Liver (tissue), 9 donors: Measurements from ENCODE around the gene EIF4G2. TPM values are rescaled to one million over a fixed set of nuclear protein-coding genes. Genes with fewer than 3 reads are reported as not detected.

ENCODE experiments used
- DNase-seq: peaks from one replicate; pipeline ENCODE4 v3.0.0-alpha.2; 2017; ENCODE audit warnings: low spot score
- H3K27ac ChIP-seq, 2 donors: one replicate each; pipeline ENCODE4 v1.7.0; 2013; ENCODE audit warnings: inconsistent platforms in 2 of 2, low read length in 2 of 2, control low read depth in 1 of 2, low read depth in 1 of 2, mild to moderate bottlenecking in 1 of 2
- H3K27me3 ChIP-seq, 4 donors: one replicate each; pipeline versions ENCODE4 v1.6.1 to v1.7.0; 2013; ENCODE audit warnings: low read length in 3 of 4, inconsistent platforms in 1 of 4, mild to moderate bottlenecking in 1 of 4, moderate library complexity in 1 of 4; ENCODE audit not compliant: control insufficient read depth in 4 of 4, insufficient read depth in 4 of 4
- H3K36me3 ChIP-seq, 4 donors: one replicate each; pipeline versions ENCODE4 v1.6.1 to v1.7.0; 2013; ENCODE audit warnings: low read length in 3 of 4, mild to moderate bottlenecking in 3 of 4, low read depth in 1 of 4, moderate library complexity in 1 of 4; ENCODE audit not compliant: control insufficient read depth in 4 of 4, insufficient read depth in 3 of 4
- H3K4me1 ChIP-seq, 4 donors: one replicate each; pipeline versions ENCODE4 v1.6.1 to v1.7.0; 2013; ENCODE audit warnings: low read length in 3 of 4, mild to moderate bottlenecking in 3 of 4, moderate library complexity in 1 of 4; ENCODE audit not compliant: control insufficient read depth in 4 of 4, insufficient read depth in 4 of 4
- H3K4me3 ChIP-seq, 3 donors: one replicate each; pipeline versions ENCODE4 v1.6.1 to v1.7.0; 2013; ENCODE audit warnings: low read length in 3 of 3, control low read depth in 1 of 3, low read depth in 1 of 3, mild to moderate bottlenecking in 1 of 3
- H3K9ac ChIP-seq, 2 donors: one replicate each; pipeline ENCODE4 v1.7.0; 2013; ENCODE audit warnings: low read length in 2 of 2, mild to moderate bottlenecking in 2 of 2, moderate library complexity in 2 of 2, control low read depth in 1 of 2, low read depth in 1 of 2
- H3K9me3 ChIP-seq, 4 donors: one replicate each; pipeline versions ENCODE4 v1.6.1 to v1.7.0; 2013; ENCODE audit warnings: low read length in 3 of 4; ENCODE audit not compliant: control insufficient read depth in 4 of 4
- EGR1 ChIP-seq, 2 donors: IDR thresholded peaks; 2 replicates each; pipeline ENCODE4 v1.6.1; 2016 to 2018; ENCODE audit warnings: antibody characterized with exemption in 2 of 2, low read depth in 2 of 2
- FOXA1 ChIP-seq: IDR thresholded peaks from 2 replicates; pipeline ENCODE4 v1.6.1; 2016; ENCODE audit warnings: antibody characterized with exemption
- FOXA2 ChIP-seq: IDR thresholded peaks from 2 replicates; pipeline ENCODE4 v1.6.1; 2016; ENCODE audit warnings: antibody characterized with exemption
- GABPA ChIP-seq, 2 donors: IDR thresholded peaks in 1 of 2; conservative IDR thresholded peaks in 1 of 2; 2 replicates each; pipeline ENCODE4 v1.6.1; 2016; ENCODE audit warnings: antibody characterized with exemption in 2 of 2, mild to moderate bottlenecking in 1 of 2, moderate library complexity in 1 of 2
- HNF4A ChIP-seq, 2 donors: conservative IDR thresholded peaks; 2 replicates each; pipeline ENCODE4 v1.6.1; 2016; ENCODE audit warnings: antibody characterized with exemption in 2 of 2, mild to moderate bottlenecking in 2 of 2
- HNF4G ChIP-seq: IDR thresholded peaks from 2 replicates; pipeline ENCODE4 v1.6.1; 2016; ENCODE audit warnings: antibody characterized with exemption
- JUND ChIP-seq, 2 donors: IDR thresholded peaks; 2 replicates each; pipeline ENCODE4 v1.6.1; 2016; ENCODE audit warnings: antibody characterized with exemption in 2 of 2
- NR2F2 ChIP-seq: IDR thresholded peaks from 2 replicates; pipeline ENCODE4 v1.6.1; 2016; ENCODE audit warnings: antibody characterized with exemption
- RAD21 ChIP-seq, 2 donors: IDR thresholded peaks; 2 replicates each; pipeline ENCODE4 v1.6.1; 2016; ENCODE audit warnings: antibody characterized with exemption in 2 of 2, mild to moderate bottlenecking in 2 of 2
- RXRA ChIP-seq, 2 donors: IDR thresholded peaks; 2 replicates each; pipeline ENCODE4 v1.6.1; 2017 to 2018; ENCODE audit warnings: antibody characterized with exemption in 2 of 2, mild to moderate bottlenecking in 1 of 2
- SP1 ChIP-seq: IDR thresholded peaks from 2 replicates; pipeline ENCODE4 v1.6.1; 2018; ENCODE audit warnings: antibody characterized with exemption, mild to moderate bottlenecking
- TAF1 ChIP-seq: conservative IDR thresholded peaks from 2 replicates; pipeline ENCODE4 v1.6.1; 2016; ENCODE audit warnings: antibody characterized with exemption, mild to moderate bottlenecking
- YY1 ChIP-seq: IDR thresholded peaks from 2 replicates; pipeline ENCODE4 v1.6.1; 2016; ENCODE audit warnings: antibody characterized with exemption, mild to moderate bottlenecking
- WGBS: extraction: QIAGEN DNeasy Blood & Tissue Kit; methylation state at CpG from one replicate; pipeline ENCODE4 v1.1.7; 2013; 5-methylcytosine and 5-hydroxymethylcytosine counted together
- polyA plus RNA-seq, 2 donors: library from polyadenylated mRNA; stranded (reverse) in 1 of 2; unstranded in 1 of 2; fragments of 200-250 nt in 1 of 2; fragments of >200 nt in 1 of 2; fragmentation: Nextera tagmentation in 1 of 2; extraction: Ambion mirVana in 1 of 2; gene quantifications; one replicate each; pipeline versions ENCODE4 v1.2.1 to v1.2.3, GENCODE V29; 2013 to 2015
- total RNA-seq, 2 donors: library from RNA; depleted of rRNA; stranded (reverse); fragments of >200 nt; gene quantifications; one replicate each; pipeline ENCODE4 v1.2.3, GENCODE V29; 2014
- TF ChIP-seq, protein P1 (sequence below): IDR thresholded peaks from 2 replicates; pipeline ENCODE4 v1.6.1; 2016; ENCODE audit warnings: antibody characterized with exemption
- TF ChIP-seq, protein P2 (sequence below): IDR thresholded peaks from 2 replicates; pipeline ENCODE4 v1.6.1; 2016; ENCODE audit warnings: antibody characterized with exemption
- TF ChIP-seq, protein P3 (sequence below): IDR thresholded peaks from 2 replicates; pipeline ENCODE4 v1.6.1; 2016; ENCODE audit warnings: antibody characterized with exemption, mild to moderate bottlenecking
- TF ChIP-seq, protein P4 (sequence below): IDR thresholded peaks from 2 replicates; pipeline ENCODE4 v1.6.1; 2016; ENCODE audit warnings: antibody characterized with exemption
- TF ChIP-seq, protein P5 (sequence below): fragments of 150-350 bp; IDR thresholded peaks from 2 replicates; pipeline ENCODE4 v1.5.1; 2017; ENCODE audit warnings: improper control_type of control experiment, low read depth, low read length; ENCODE audit not compliant: missing input control
- donor health status: healthy.
- donor health status: healthy.
- donor health status: healthy.
- donor health status: healthy.
- donor health status: healthy.

The EIF4G2 gene
- total and polyA plus RNA-seq, 4 donors: 126 to 268 (median 209) TPM

DNA sequence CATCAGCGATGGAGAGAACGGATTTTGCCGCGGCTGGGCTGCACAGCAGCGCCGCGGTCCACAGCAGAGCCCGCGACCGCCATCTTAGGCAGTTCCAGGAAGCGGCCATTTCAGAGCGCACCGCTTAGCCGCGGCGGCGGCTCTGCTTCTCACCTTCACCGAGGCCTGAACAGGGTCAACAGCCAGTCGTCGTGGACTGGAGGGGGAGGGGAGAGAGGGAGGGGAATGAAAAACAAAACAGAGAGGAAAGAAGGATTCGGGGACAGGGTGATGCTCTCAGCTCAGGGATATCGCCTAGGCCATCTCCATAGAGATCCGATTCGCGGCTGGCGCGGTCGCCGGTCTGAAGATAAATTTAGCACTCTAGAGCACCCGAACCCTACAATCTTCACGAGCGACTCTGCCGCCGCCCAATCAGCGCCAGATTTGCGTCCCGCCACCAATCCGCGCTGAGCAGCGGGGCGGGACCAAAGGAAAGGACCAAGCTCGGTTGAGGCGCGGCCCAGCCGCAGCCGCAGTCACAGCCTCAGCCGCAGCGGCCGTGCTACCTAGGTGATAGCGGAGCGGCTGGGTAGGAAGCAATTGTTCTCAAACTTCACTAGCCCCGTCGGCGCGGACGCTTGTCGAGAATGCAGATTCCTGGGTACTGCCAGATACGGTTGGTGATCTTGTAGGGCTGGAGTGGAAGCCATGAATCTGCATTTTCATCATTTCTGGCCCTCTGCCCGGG lies 49.1 kb upstream of the EIF4G2 start, which contains the start of gene ZBED5:
TSS of gene ZBED5 (minus strand) at position 345 of the 730 bp plus-strand sequence. CDS start 3,108 bp downstream, outside the sequence.
- TF ChIP-seq, protein P1, sequence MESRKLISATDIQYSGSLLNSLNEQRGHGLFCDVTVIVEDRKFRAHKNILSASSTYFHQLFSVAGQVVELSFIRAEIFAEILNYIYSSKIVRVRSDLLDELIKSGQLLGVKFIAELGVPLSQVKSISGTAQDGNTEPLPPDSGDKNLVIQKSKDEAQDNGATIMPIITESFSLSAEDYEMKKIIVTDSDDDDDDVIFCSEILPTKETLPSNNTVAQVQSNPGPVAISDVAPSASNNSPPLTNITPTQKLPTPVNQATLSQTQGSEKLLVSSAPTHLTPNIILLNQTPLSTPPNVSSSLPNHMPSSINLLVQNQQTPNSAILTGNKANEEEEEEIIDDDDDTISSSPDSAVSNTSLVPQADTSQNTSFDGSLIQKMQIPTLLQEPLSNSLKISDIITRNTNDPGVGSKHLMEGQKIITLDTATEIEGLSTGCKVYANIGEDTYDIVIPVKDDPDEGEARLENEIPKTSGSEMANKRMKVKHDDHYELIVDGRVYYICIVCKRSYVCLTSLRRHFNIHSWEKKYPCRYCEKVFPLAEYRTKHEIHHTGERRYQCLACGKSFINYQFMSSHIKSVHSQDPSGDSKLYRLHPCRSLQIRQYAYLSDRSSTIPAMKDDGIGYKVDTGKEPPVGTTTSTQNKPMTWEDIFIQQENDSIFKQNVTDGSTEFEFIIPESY: peak; percentile 45
- TF ChIP-seq, protein P2, sequence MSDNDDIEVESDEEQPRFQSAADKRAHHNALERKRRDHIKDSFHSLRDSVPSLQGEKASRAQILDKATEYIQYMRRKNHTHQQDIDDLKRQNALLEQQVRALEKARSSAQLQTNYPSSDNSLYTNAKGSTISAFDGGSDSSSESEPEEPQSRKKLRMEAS: peak; percentile 16
- TF ChIP-seq, protein P3, sequence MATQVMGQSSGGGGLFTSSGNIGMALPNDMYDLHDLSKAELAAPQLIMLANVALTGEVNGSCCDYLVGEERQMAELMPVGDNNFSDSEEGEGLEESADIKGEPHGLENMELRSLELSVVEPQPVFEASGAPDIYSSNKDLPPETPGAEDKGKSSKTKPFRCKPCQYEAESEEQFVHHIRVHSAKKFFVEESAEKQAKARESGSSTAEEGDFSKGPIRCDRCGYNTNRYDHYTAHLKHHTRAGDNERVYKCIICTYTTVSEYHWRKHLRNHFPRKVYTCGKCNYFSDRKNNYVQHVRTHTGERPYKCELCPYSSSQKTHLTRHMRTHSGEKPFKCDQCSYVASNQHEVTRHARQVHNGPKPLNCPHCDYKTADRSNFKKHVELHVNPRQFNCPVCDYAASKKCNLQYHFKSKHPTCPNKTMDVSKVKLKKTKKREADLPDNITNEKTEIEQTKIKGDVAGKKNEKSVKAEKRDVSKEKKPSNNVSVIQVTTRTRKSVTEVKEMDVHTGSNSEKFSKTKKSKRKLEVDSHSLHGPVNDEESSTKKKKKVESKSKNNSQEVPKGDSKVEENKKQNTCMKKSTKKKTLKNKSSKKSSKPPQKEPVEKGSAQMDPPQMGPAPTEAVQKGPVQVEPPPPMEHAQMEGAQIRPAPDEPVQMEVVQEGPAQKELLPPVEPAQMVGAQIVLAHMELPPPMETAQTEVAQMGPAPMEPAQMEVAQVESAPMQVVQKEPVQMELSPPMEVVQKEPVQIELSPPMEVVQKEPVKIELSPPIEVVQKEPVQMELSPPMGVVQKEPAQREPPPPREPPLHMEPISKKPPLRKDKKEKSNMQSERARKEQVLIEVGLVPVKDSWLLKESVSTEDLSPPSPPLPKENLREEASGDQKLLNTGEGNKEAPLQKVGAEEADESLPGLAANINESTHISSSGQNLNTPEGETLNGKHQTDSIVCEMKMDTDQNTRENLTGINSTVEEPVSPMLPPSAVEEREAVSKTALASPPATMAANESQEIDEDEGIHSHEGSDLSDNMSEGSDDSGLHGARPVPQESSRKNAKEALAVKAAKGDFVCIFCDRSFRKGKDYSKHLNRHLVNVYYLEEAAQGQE: peak; percentile 93
- no peak for TF ChIP-seq EGR1 (IDR thresholded peaks at IDR 0.05; ENCODE audit: low read depth in 2 of 2)
- TF ChIP-seq NR2F2: peak; percentile 20
- no peak for TF ChIP-seq HNF4G
- TF ChIP-seq FOXA1: no peak
- TF ChIP-seq YY1: peak; percentile 100
- TF ChIP-seq, protein P4, sequence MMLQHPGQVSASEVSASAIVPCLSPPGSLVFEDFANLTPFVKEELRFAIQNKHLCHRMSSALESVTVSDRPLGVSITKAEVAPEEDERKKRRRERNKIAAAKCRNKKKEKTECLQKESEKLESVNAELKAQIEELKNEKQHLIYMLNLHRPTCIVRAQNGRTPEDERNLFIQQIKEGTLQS: no peak
- no peak for TF ChIP-seq RAD21 (IDR thresholded peaks at IDR 0.05)
- peak in 1 of 2 donors; percentile 11 for TF ChIP-seq HNF4A (conservative IDR thresholded peaks at IDR 0.05)
- peak; percentile 98 for TF ChIP-seq TAF1
- TF ChIP-seq FOXA2: no peak
- TF ChIP-seq, protein P5, sequence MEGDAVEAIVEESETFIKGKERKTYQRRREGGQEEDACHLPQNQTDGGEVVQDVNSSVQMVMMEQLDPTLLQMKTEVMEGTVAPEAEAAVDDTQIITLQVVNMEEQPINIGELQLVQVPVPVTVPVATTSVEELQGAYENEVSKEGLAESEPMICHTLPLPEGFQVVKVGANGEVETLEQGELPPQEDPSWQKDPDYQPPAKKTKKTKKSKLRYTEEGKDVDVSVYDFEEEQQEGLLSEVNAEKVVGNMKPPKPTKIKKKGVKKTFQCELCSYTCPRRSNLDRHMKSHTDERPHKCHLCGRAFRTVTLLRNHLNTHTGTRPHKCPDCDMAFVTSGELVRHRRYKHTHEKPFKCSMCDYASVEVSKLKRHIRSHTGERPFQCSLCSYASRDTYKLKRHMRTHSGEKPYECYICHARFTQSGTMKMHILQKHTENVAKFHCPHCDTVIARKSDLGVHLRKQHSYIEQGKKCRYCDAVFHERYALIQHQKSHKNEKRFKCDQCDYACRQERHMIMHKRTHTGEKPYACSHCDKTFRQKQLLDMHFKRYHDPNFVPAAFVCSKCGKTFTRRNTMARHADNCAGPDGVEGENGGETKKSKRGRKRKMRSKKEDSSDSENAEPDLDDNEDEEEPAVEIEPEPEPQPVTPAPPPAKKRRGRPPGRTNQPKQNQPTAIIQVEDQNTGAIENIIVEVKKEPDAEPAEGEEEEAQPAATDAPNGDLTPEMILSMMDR: peak; percentile 5
- no peak for TF ChIP-seq JUND (IDR thresholded peaks at IDR 0.05)
- TF ChIP-seq GABPA (IDR thresholded peaks at IDR 0.05 in 1 of 2, conservative IDR thresholded peaks at IDR 0.05 in 1 of 2): no peak
- peak; percentile 78 for TF ChIP-seq SP1
- TF ChIP-seq RXRA (IDR thresholded peaks at IDR 0.05): peak in 1 of 2 donors; percentile 10
- peaks cover 1 to 19% (median 14%) of the 10 kb centered on the region in 4 donors for H3K4me1 ChIP-seq
- H3K27me3 ChIP-seq: no peaks in the 10 kb centered on the region
- H3K4me3 ChIP-seq: peak within 1 kb of the TSS; percentile 72 to 92 (median 90)
- H3K9me3 ChIP-seq: no peaks in the 10 kb centered on the region
- H3K36me3 ChIP-seq: peaks cover 3 to 20% (median 18%) of the 10 kb centered on the region in 4 donors
- peak; percentile 95 for DNase-seq
- under 1% methylated on average over 59 of the region's 59 CpGs for WGBS
- peak within 1 kb of the TSS; percentile 92 to 98 for H3K27ac ChIP-seq
- H3K9ac ChIP-seq: peak within 1 kb of the TSS; percentile 77 to 99
